Cardiac muscle cell (in vitro differentiated cells and primary cell): ENCODE measurements around the gene AP1S1. TPM values are rescaled to one million over a fixed set of nuclear protein-coding genes. Genes with fewer than 3 reads are reported as not detected.
"Not testable (repeated sequence)": the region's sequence is repeated elsewhere in the genome, so short reads cannot be mapped to it uniquely, and the experiment has no call there.

Experiments
- DNase-seq, 2 donors: peaks; one replicate each; pipeline versions ENCODE4 v3.0.0 to v3.0.0-alpha.2; 2010 to 2017; ENCODE audit warnings: low read depth in 1 of 2, low spot score in 1 of 2
- H3K27ac ChIP-seq: fragments of 200-600 bp; sonication (generic); 2 replicates; pipeline ENCODE4 v1.5.1; 2016
- H3K27me3 ChIP-seq: fragments of 200-600 bp; sonication (generic); 2 replicates; pipeline ENCODE4 v1.6.0; 2016; ENCODE audit warnings: control low read depth
- H3K36me3 ChIP-seq: fragments of 200-600 bp; sonication (generic); 2 replicates; pipeline ENCODE4 v1.5.1; 2016; ENCODE audit warnings: control low read depth
- H3K4me1 ChIP-seq: fragments of 200-600 bp; sonication (generic); 2 replicates; pipeline ENCODE4 v1.8.1; 2017; ENCODE audit warnings: low read depth, mild to moderate bottlenecking, mixed run types
- H3K4me3 ChIP-seq: fragments of 200-600 bp; sonication (generic); 2 replicates; pipeline ENCODE4 v1.5.1; 2016; ENCODE audit warnings: mild to moderate bottlenecking
- H3K9me3 ChIP-seq: fragments of 200-600 bp; sonication (generic); 2 replicates; pipeline ENCODE4 v1.5.1; 2017; ENCODE audit warnings: low read depth, mild to moderate bottlenecking, control low read depth
- polyA plus RNA-seq: library from polyadenylated mRNA; unstranded; fragments of >200 nt; fragmentation: Nextera tagmentation; extraction: Ambion mirVana; gene quantifications from 2 replicates; pipeline ENCODE4 v1.2.1, GENCODE V29; 2016
- total RNA-seq: library from RNA; depleted of rRNA; stranded (reverse); fragments of >200 nt; gene quantifications from 2 replicates; pipeline ENCODE4 v1.2.3, GENCODE V29; 2016
- TF ChIP-seq, protein P1 (sequence below): IDR thresholded peaks from 2 replicates; pipeline ENCODE4 v1.5.1; 2012; ENCODE audit warnings: low read depth, mild to moderate bottlenecking, low read length

The AP1S1 gene
- total RNA-seq (51.5 and 59.5 TPM in 2 replicates), polyA plus RNA-seq (10.1 and 13.8 TPM in 2 replicates)

DNA sequence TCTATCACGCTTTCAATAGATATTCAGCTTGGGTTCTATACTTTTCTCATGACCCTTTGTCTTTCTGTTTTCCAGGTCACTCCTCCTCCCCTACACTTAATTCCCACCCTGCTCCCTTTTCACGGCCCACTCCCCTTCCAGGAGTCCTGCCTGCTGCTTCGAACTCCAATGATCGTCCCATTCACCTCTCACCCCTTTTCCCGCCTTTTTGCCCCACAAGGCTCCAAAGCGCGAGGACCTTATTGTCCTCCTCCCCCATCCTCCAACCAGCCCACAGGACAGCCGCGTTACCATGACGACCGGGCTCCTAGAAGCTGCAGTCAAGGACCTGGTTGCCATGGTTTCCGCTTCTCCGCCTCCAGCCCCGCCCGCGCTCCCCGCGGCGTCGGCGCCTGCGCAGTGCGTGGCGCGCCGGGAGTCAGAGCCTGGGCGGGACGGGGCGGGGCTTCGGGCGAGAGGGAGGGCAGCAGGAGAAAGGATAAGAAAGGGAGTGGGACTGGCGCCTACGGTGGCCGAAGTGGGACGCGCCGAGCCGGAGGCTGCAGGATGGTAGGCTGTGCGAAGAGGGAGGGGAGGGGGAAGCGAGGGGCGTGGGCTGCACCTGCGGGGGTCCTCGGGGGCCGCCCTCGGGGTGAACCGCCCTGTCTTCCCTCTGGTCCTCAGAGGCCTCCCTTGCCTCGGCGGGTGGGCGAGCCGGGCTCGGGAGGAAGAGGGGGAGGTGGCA lies at the start of gene AP1S1:
Gene AP1S1 (plus strand): TSS at position 508 of the 724 bp plus-strand sequence. CDS start 39 bp downstream, at position 547.
- H3K27me3 ChIP-seq = no peaks in the 10 kb centered on the region
- DNase-seq = peak; percentile 95
- H3K27ac ChIP-seq = no peak within 1 kb of the TSS
- peak within 1 kb of the TSS; percentile 86 for H3K4me3 ChIP-seq
- H3K36me3 ChIP-seq = no peaks in the 10 kb centered on the region
- TF ChIP-seq, protein P1, sequence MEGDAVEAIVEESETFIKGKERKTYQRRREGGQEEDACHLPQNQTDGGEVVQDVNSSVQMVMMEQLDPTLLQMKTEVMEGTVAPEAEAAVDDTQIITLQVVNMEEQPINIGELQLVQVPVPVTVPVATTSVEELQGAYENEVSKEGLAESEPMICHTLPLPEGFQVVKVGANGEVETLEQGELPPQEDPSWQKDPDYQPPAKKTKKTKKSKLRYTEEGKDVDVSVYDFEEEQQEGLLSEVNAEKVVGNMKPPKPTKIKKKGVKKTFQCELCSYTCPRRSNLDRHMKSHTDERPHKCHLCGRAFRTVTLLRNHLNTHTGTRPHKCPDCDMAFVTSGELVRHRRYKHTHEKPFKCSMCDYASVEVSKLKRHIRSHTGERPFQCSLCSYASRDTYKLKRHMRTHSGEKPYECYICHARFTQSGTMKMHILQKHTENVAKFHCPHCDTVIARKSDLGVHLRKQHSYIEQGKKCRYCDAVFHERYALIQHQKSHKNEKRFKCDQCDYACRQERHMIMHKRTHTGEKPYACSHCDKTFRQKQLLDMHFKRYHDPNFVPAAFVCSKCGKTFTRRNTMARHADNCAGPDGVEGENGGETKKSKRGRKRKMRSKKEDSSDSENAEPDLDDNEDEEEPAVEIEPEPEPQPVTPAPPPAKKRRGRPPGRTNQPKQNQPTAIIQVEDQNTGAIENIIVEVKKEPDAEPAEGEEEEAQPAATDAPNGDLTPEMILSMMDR = no peak
- no peaks in the 10 kb centered on the region for H3K4me1 ChIP-seq
- no peaks in the 10 kb centered on the region for H3K9me3 ChIP-seq

DNA sequence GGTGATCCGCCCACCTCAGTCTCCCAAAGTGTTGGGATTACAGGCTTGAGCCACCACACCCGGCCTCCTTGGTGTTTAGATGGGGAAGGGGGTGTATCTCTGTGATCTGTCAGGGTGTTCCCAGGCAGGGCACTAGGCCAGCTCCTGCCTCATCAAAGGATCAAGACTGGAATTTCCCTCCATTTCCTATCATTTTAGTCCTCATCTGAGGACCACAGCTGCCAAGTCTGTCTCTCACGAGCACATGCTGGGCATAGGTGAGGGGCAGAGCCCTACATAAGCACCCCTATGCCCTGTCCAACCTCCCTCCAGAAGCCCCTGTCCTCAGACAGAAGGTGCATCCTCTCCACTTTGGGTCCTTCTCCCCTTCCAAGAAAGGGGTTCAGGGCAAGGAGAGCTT lies 49.5 kb upstream of the AP1S1 start:
- Histone ChIP-seq H3K9me3 (no peaks in the 10 kb centered on the region), H3K4me1 (no peaks in the 10 kb centered on the region)

DNA sequence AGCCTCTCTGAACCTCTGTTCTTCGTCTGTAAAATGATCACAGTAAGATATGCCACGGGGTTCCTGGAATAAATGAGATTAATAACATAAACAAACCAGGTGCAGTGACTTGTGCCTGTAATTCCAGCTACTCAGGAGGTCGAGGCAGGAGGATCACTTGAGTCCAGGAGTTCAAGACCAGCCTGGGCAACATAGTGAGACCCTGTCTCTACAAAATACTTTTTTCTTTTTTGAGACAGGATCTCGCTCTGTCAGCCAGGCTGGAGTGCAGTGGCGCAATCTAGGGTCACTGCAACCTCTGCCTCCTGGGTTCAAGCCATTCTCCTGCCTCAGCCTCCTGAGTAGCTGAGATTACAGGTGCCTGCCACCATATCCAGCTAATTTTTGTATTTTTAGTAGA lies 49.0 kb upstream of the AP1S1 start:
- not testable (repeated sequence) for DNase-seq, H3K9me3 ChIP-seq, H3K27me3 ChIP-seq, H3K27ac ChIP-seq, H3K4me1 ChIP-seq, H3K4me3 ChIP-seq, H3K36me3 ChIP-seq

More for the DNA sequence above, 49.5 kb upstream of the AP1S1 start:
- H3K27ac ChIP-seq = no peak overlapping the region
- no peaks in the 10 kb centered on the region for H3K27me3 ChIP-seq
- TF ChIP-seq, protein P1 = no peak
- H3K36me3 ChIP-seq = no peaks in the 10 kb centered on the region
- no peak for DNase-seq
- H3K4me3 ChIP-seq = no peak overlapping the region

DNA sequence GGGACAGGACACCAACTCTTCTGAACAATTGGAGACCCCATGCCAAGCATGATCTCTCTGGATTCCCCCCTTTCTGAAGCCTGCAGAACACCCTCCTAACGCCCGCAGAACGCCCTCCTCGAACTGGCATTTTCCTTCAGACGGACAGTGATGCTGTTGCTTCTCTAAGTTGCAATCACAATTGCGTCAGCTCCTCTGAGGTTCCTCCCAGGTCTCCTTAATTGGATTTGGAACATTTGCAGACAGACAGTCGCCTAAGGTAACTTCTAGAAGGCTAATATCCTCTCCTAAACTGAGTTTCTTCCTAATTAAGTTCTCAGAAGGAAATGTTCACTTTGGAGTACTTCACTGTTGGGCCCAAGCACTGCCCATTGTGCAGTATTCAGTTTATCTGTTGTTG lies 47.9 kb upstream of the AP1S1 start:
- Histone ChIP-seq H3K4me3 (no peak overlapping the region), H3K27me3 (no peaks in the 10 kb centered on the region), H3K27ac (no peak overlapping the region), H3K36me3 (no peaks in the 10 kb centered on the region), H3K9me3 (no peaks in the 10 kb centered on the region), H3K4me1 (no peaks in the 10 kb centered on the region)
- DNase-seq = no peak
- TF ChIP-seq, protein P1 = no peak

DNA sequence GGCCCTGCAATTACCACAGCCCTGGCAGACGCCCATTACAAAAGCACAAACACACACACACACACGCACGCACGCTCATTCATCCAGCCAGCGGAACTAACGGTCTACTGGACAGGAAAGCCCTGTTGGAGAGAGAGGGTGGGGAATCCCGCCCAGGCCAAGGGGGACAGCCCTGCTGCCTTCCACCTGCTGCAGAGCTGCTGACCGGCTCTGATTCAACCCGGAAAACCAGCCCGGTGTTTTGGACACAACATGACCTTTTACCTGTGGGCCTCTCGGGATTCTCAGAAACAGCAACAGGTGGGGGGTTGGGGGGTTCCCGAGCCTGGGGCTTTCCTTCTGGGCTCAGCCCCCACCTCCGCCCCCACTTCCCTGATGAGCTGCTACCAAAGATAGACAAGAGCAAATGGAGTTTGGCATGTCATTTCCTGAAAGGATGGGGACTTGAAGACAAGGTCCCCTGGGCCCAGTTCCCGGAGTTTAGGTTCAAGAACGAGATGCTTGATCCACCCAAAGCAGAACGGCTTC lies 45.9 kb upstream of the AP1S1 start:
- TF ChIP-seq, protein P1 = no peak
- Histone ChIP-seq H3K4me1 (no peaks in the 10 kb centered on the region), H3K27ac (no peak overlapping the region), H3K4me3 (no peak overlapping the region), H3K27me3 (no peaks in the 10 kb centered on the region), H3K9me3 (no peaks in the 10 kb centered on the region), H3K36me3 (no peaks in the 10 kb centered on the region)
- peak in 1 of 2 donors; percentile 78 for DNase-seq

DNA sequence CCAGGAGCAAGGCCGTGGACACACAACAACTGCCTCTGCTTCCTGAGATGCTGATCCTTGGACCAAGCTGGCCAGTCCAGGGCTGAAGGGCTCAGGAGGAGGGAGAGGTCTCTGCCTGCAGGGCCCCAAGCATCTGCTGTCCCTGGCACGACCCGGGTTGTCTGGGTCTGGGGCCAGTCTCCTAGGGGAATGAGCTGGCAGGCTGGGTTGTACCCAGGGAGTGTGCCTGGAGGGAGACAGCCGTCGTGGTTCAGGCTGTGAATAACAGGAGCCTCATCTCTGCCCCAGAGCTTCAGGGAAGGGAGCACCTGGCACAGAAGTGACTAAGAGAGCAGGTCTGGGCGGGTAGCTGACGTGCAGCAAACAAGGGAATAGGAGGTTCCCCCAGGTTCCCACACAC lies 45.3 kb upstream of the AP1S1 start:
- H3K4me3 ChIP-seq = no peak overlapping the region
- TF ChIP-seq, protein P1 = no peak
- no peaks in the 10 kb centered on the region for H3K9me3 ChIP-seq
- H3K4me1 ChIP-seq = no peaks in the 10 kb centered on the region
- H3K27ac ChIP-seq = no peak overlapping the region
- H3K27me3 ChIP-seq = no peaks in the 10 kb centered on the region
- no peak for DNase-seq
- H3K36me3 ChIP-seq = no peaks in the 10 kb centered on the region
